HG03097 (cell line): ENCODE measurements around the gene ADGRV1.

Experiments used
- ATAC-seq: cut with Tn5 transposase; IDR thresholded peaks from one replicate; pipeline ENCODE4 v1.9.1; 2021; ENCODE audit not compliant: unreplicated experiment, low FRiP score

The ADGRV1 gene, protein sequence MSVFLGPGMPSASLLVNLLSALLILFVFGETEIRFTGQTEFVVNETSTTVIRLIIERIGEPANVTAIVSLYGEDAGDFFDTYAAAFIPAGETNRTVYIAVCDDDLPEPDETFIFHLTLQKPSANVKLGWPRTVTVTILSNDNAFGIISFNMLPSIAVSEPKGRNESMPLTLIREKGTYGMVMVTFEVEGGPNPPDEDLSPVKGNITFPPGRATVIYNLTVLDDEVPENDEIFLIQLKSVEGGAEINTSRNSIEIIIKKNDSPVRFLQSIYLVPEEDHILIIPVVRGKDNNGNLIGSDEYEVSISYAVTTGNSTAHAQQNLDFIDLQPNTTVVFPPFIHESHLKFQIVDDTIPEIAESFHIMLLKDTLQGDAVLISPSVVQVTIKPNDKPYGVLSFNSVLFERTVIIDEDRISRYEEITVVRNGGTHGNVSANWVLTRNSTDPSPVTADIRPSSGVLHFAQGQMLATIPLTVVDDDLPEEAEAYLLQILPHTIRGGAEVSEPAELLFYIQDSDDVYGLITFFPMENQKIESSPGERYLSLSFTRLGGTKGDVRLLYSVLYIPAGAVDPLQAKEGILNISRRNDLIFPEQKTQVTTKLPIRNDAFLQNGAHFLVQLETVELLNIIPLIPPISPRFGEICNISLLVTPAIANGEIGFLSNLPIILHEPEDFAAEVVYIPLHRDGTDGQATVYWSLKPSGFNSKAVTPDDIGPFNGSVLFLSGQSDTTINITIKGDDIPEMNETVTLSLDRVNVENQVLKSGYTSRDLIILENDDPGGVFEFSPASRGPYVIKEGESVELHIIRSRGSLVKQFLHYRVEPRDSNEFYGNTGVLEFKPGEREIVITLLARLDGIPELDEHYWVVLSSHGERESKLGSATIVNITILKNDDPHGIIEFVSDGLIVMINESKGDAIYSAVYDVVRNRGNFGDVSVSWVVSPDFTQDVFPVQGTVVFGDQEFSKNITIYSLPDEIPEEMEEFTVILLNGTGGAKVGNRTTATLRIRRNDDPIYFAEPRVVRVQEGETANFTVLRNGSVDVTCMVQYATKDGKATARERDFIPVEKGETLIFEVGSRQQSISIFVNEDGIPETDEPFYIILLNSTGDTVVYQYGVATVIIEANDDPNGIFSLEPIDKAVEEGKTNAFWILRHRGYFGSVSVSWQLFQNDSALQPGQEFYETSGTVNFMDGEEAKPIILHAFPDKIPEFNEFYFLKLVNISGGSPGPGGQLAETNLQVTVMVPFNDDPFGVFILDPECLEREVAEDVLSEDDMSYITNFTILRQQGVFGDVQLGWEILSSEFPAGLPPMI (N-terminal part only)

DNA sequence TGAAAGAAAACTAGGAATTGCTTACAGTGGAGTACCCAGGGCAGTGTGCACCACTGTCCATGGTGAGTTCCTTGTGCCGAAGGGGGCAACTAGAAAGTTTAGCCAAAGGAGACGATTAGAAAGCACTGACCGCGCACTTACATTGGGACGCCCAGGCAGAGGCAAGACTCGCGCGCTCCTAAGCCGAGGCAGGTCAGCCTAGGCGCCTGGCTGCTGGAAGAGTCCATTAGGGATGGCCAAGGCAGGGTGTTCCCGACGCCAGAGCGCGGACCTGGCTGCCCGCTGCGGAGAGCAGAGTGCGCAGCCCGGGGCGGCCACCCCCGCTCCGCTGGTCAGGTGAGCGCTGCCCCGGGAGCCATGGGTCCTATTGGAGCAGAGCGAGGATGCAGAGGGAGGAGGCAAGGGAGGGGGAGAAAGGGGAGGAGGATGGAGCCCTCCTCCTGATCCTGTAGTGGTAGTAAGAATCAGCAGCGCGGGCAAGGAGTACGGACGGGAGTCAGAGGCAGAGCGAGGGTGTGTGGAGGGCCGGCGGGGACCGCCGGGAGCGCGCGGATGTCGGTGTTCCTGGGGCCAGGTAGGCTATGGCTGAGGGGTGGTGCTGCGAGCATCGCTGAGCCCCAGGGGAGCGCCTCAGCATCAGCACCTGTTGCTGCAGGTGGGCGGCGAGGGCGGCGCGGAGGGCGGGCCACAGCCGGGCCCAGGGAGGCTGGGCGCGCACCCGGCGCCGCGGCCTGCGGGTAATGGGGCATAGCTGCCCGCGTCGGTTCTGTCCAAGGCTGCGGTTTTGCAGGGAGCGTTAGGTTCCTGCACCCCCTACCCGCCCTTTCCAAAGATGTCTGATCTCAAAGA, at the start of gene ADGRV1:
ADGRV1 (plus strand) TSS at position 454 of the 849 bp plus-strand sequence; CDS start at position 553, 99 bp downstream.
- ATAC-seq, result no peak

DNA sequence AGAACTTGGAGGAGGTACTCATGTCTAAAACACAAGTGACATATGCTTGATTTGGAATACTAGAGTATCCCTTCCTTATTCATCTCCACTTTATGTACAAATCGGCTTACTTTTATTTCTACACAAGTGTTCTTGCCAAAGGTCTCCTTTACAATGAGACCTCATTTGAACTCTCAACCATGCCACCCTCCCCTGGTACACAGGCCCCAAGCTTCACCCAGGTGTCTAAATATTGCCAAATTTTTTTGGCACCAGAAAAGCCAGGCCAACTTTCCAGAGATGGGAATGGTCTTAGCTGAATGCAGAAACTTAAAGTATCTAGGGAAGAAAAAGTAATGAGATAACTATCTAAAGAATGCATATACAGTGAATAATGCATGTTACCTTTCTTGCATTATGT, 48.2 kb upstream of the ADGRV1 start:
- no peak for ATAC-seq

DNA sequence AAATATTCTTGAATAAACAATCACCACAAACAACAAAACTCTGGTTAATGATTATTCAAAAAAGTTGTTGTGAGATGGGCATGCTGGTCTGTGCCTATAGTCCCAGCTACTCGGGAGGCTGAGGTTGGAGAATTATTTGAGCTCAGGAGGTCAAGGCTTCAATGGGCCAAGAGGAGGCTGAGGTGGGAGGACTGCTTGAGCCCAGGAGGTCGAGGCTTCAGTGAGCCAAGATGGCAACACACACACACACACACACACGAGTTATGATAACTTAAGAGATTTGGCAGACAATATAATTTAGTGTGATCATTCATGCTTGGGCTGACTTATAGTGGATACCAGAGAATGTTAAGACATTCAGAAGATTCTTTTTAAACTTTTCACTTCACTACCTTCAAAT, 44.1 kb upstream of the ADGRV1 start:
- ATAC-seq, result no peak

DNA sequence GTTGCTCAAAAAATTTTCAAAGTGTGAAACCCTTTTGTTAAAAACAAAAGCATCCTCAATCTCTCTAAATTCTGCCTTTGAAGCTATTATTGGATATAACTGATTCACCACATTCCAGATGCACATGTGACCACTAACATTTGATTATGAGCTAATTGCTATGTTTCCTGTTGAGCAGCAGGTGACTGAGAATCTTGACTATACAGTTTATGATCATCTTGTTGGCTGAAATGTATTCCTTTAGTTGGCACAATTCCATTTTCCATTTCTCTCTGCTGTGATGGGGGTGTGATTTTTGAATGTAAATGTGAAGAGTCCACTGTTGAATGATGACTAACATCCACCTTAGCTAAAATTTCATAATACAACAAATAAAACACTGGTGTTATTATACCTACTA, 39.9 kb upstream of the ADGRV1 start:
- no peak for ATAC-seq

DNA sequence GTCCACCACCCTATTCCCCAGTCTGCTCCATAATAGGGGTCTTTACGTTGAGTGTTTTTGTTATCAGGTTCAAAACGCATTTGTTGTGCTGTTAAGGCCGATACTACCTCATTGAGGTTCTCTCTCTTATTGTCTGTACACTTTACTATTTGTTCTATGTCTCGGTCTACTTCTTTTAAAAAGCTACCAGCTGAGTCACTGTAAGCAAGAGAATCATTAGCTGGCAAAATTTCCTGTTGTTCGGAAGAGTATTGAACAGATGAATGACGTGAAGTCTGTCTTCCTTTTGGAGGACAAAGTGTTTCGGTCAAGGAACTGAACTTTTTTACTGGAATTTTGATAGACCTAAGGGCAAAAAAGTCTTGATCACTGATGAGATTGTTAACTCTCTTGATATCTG, 39.5 kb upstream of the ADGRV1 start:
- no peak for ATAC-seq

DNA sequence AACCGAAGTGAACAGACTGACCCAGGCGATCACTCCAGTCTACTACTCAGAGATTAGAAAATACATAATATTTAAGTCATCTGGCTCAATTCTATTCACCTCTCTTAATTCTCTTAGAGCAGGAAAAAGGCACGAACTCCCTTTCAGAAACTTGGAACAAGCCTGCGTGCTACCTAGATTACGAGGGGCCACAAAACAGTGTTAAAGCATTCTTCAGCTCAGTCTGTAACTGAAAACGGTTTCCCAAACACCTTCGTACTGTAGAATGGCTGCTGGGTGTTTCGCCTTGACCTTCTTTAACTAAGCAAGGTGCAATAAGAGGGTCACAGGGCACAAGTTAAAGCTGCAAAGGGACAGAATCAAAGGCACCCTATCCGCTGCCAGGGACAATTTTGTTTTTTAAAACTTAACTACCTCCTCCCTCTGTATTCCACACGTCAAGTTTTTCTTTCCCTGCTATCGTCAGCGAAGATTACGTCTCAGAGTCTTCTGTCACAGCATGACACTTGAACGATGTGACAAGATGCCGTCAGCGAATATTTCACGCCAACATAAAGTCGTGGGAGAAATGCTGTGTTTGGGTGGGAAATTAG, 29.9 kb upstream of the ADGRV1 start:
- no peak for ATAC-seq

DNA sequence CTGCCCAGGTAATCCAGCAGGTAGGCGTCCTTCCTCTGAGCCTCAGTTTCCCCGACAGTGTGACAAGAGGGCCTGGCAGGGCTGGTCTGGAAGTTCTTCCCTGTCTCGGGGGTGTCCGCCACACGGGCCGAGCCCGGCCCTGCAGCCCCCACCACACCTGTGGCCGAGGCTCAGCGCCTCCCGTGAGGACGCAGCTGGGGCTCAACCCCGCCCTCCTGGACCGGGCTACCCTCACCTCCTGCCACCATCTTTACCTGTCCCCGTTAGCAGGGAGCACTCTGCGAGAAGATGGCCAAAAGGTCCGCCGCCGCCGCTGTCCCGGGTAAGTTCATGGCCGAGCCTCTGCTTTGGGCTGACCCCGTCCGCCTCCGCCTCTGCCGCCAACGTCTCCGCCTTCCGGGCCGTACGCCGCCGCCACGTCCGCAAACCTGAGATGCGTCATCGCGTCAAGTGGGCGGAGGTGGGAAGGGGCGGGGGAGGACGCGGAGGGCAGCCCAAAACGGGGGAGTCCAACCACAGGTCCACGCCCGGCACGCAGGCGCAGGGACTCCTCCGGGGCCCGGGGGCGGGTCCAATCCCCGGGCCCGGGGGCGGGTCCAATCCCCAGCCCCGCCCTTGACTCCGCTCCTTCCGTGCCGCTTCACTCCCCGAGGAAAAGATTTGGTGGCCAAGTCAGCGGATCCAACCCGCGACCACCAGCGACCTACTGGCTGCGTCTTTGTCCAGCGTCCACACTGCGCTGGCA, 29.2 kb upstream of the ADGRV1 start, which contains the start of gene LYSMD3:
LYSMD3 (minus strand) TSS at position 391 of the 745 bp plus-strand sequence. CDS start 4,295 bp downstream, outside the sequence.
- ATAC-seq, result peak; percentile 92

DNA sequence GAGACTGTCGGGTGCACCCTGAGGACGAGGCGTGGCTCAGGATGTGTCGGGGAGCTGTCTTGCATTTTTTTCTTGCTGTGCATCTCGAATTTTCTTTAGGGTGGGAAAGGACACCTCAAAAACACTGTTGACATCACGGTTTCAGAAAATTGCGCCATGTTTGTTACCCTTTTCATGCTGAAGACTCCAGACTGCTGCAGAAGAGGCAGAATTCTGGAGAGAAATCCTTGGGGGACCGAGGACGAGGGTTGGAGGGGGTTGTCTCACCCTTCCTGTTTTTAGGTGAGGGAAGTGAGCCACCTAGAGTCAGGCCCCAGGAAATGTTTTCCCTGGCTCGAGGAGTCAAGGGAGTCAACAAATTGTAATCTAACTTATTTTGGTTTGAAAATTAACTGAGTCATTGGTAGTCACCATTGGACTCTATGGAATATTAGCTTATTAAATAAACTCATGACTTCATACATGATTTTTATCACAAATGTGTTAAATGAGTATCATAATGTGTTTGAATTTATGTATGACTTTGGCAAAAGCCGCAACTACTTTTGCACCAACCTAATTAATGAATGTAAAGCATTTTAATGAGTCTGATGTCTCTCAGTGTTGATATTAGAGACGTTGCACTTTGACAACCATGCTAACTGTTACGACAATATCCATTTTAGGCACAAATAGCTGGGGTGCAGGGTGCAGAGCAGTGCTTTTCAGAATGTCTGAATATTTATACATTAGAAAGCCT, 28.5 kb upstream of the ADGRV1 start:
- peak; percentile 42 for ATAC-seq

DNA sequence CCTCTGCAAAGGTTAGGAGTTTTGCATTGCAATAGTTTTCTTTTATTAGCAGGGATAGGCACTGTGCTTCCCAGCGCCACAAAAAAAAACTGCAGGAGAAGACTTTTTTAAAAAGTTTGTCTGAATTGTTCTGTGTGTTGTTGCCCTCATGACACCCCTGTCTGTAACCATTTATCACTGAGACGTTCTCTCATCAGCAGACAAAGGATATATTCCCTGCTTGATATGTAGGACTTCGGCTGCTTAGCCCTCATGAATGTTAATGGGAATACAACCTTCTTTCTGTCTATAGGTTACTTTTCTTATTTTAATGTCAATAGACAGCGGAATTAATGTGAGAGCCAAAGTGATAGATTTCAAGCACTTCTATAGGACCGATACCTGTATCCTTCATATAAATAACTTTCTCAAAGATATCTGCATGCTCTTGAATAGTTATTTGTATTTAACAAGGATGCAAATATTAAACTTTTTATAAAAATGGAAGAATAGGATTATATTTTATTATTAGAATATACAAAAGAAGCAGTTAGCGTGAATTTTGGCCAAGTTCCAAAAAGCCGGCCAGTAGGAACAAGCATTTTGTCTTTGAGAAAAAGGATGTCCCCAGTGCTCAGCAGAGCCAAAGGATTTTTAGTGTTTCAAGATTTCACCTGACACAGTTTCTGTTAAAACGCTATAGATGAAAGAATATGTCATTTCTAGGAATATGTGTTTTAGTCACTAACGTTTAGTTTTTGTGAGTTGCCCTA, 27.7 kb upstream of the ADGRV1 start:
- no peak for ATAC-seq

DNA sequence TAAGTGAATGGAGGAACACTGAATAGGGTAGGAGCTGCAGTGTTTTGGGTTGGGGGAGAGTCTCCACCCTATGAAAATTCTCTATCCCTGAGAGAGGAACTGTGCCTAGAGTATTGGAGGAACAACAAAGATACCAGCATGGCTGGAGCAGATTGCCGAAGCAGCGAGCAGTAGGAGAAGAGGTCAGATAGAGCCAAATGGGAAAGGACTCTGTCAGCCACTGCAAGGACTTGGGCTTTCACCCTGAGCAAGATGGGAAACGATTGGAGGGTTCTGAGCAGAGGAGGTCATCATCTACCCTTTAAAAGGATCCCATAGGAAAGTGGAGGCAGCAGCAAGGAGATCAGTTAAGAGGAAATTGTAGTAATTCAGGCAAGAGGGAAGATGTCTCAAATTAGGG, 24.8 kb upstream of the ADGRV1 start:
- ATAC-seq, result no peak

DNA sequence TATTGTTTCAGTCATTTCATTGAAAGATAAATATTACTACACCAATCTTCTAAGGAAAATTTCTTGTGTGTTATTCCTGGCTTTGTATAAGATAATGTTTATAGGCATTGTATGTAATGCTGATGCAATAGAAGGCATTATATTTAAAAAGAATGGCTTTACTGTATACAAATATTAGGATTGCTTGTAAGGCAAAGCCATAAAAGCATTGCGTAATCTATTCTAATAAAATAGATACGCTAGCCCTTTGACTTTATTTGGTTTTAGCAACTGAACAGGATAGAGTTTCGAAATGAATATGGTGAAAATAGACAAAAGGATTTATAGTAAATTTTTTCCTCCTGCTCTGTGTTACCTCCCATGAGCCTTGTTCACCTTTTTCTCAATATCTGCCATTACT, 23.7 kb upstream of the ADGRV1 start:
- ATAC-seq, result no peak

DNA sequence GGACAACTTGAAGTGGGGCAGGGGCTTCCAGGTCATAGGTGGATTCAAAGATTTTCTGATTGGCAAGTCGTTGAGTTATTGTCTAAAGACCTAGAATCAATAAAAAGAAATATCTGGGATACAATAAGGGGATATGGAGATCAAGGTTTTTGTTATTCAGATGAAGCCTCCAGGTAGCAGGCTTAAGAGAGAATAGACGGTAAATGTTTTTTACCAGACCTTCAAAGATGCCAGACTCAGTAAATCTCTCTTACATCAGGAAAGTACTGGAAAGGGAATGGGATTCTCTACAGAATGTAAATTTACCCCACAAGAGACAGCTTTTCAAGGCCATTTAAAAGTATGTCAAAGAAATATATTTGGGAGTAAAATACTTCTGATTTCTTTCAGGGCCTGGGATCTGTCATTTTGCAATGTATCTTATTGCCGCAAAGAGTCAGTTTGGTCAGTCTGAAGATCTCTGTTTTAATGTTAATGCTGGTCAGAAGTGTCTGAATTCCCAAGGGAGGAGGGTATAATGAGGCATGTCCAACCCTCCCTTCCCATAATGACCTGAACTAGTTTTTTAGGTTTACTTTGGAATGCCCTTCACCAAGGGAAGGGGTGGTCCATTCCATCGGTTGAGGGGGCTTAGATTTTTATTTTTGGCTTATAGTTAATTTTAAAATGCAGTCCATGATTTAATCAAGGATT, 15.6 kb upstream of the ADGRV1 start:
- ATAC-seq, result no peak

DNA sequence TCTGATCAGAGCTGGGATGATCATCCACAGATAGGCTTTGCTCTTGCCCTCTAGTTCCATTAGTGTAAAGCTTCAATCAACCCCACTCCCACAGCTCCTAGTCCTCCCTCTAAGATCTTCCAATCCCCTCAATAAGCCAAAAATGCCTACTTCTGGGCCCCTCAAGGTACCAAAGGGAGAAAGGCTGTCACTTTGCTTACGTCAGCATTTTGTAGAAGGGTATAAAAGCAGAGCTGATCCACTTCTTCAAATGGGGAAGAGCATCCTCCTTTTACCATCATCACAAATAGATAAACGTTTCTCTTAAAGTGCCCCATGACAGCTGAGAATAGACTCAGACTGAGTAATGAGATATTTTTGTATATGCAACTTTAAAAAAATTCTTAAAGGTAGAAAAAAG, 13.1 kb upstream of the ADGRV1 start:
- no peak for ATAC-seq

DNA sequence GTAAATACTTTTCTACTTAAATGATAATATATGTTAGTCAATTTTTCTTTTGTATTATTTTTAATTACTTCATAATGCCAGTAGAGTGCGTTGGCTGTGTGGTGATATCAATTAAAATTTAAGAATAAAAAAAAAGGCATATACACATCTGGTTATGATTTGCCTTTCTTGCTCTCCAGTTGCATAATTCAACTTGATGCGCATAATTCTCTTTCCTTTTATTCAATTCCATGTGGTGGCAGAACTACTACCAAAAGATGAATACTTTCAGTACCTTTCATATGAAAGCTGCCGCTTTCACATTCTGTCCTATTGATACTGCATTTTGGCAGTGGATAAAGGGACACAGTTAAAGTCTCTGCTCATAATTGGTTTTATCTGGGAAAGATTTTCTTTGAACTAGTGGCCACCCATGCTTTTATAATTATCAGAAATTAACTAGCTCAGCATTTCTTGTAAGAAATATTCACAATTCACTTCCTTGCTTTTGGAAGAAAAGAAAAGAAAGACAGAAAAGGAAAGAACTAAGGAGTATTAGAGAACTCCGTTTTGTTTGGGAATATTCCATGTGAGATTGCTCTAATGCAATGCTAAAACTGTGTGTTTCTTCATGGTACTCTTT, 12.3 kb upstream of the ADGRV1 start:
- ATAC-seq, result no peak

DNA sequence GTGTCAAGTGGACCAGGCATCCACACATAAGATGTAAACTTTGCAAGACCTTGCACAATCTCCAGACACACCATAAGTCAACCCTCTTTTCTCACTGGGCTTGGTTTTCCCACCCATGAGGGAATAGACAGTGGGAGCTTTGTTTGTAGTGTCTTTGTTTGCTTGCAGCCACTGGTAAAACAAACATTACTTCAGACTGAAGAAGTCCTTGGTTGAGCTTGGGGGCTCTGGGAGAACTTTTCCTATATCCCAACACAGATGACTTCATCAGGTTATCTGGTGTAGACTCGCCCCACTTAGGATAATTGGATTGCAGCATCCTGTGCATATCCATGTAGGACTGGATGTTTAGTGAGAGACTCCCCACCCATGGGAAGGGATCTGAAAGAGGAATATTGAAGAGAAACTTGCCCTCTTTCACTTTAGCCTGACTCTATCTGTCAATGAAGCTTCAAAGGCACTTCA, 11.5 kb upstream of the ADGRV1 start:
- ATAC-seq, result no peak

DNA sequence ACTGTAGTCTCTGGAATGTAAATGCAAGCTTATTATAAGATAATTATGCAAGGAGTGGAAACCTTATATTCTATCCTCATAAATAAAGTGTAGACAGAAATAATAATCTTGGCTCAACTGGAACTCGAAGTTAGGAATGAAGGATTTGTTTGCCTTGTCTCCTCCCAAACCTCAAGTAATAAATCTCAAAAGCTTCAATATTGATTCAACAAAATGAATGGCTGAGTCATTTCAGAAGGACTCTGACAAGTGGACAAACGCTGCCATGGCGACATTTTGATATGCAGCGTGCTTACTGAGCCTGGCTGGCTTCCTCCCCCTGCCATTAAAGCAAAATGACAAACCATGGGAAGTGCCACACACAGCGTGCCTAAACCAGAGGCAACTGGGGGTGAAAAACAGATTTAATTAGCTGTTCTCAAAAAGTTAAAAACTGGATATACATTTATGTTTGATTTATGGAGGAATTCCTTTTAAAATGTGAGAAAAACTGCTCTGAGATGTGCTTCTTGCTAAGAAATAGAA, 10.5 kb upstream of the ADGRV1 start:
- no peak for ATAC-seq
